Small intestine (tissue), 7 donors: ENCODE data around the gene OPHN1. TPM values are rescaled to one million over a fixed set of nuclear protein-coding genes. Genes with fewer than 3 reads are reported as not detected.

ENCODE experiments used
- DNase-seq, 2 donors: peaks; one replicate each; pipeline versions ENCODE4 v3.0.0 to v3.0.0-alpha.2; 2013
- FAIRE-seq: peaks from 2 replicates; lab custom pipeline; 2012; peaks lifted over from hg19 to GRCh38; lab: Jason Lieb, UNC
- H3K27ac ChIP-seq, 3 donors: one replicate each; pipeline ENCODE4 v1.5.1; 2013; ENCODE audit warnings: low read length in 2 of 3, mild to moderate bottlenecking in 2 of 3, control low read depth in 1 of 3, inconsistent platforms in 1 of 3, low read depth in 1 of 3, moderate library complexity in 1 of 3
- H3K27me3 ChIP-seq, 3 donors: one replicate each; pipeline ENCODE4 v1.6.1; 2013; ENCODE audit warnings: low read length in 3 of 3, inconsistent platforms in 1 of 3; ENCODE audit not compliant: control insufficient read depth in 3 of 3, insufficient read depth in 3 of 3
- H3K36me3 ChIP-seq, 3 donors: one replicate each; pipeline ENCODE4 v1.6.1; 2013; ENCODE audit warnings: low read length in 3 of 3, inconsistent platforms in 1 of 3, low read depth in 1 of 3, mild to moderate bottlenecking in 1 of 3, moderate library complexity in 1 of 3; ENCODE audit not compliant: control insufficient read depth in 3 of 3, insufficient read depth in 2 of 3
- H3K4me1 ChIP-seq, 3 donors: one replicate each; pipeline ENCODE4 v1.6.1; 2013; ENCODE audit warnings: low read length in 2 of 3, inconsistent platforms in 1 of 3, low read depth in 1 of 3, mild to moderate bottlenecking in 1 of 3, moderate library complexity in 1 of 3; ENCODE audit not compliant: control insufficient read depth in 3 of 3, insufficient read depth in 2 of 3
- H3K4me3 ChIP-seq, 3 donors: one replicate each; pipeline ENCODE4 v1.5.1; 2013; ENCODE audit warnings: low read length in 3 of 3, control low read depth in 1 of 3, inconsistent platforms in 1 of 3, low read depth in 1 of 3, mild to moderate bottlenecking in 1 of 3, moderate library complexity in 1 of 3
- H3K9me3 ChIP-seq, 2 donors: one replicate each; pipeline ENCODE4 v1.6.1; 2013; ENCODE audit warnings: low read depth in 1 of 2, low read length in 1 of 2; ENCODE audit not compliant: control insufficient read depth in 2 of 2, insufficient read depth in 1 of 2
- WGBS, 3 donors: extraction: QIAGEN DNeasy Blood & Tissue Kit; methylation state at CpG; one replicate each; pipeline ENCODE4 v1.1.7; 2013; 5-methylcytosine and 5-hydroxymethylcytosine counted together
- polyA plus RNA-seq, 4 donors: library from polyadenylated mRNA; stranded (reverse) in 3 of 4; unstranded in 1 of 4; fragments of 200-250 nt in 3 of 4; fragments of 120-200 nt in 1 of 4; gene quantifications; one replicate each; pipeline versions ENCODE4 v1.2.1 to v1.2.3, GENCODE V29; 2013
- donor health status: healthy with polysubstance abuse.
- donor health status: control.
- donor health status: control.
- donor health status: Bipolar disorder and iron deficiency.
- donor health status: healthy.

The OPHN1 gene
- polyA plus RNA-seq, 4 donors, result 0.89 to 6.3 (median 3.0) TPM

DNA sequence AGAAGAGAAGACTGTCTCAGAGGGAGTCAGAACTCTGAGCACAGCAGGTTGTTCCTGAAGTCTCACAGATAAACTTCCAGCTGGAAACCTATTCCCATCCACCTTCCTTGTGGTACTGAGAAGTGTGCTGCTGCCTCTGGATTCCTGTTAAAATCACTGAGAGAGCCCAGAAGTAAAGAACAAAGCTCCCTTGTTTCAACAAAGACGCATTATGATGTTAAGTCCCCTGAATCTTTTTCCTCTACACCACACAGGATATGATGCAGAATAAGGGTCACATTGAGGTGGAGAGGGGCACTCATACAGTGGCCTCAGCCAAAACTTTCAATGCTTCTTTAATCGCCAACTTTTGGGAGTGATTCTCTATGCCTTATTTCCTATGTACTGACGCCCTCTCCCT is 321.0 kb downstream of the OPHN1 start:
- no peak overlapping the region for H3K4me3 ChIP-seq
- no peaks in the 10 kb centered on the region for H3K4me1 ChIP-seq
- DNase-seq (no peak), FAIRE-seq (no peak)
- no peaks in the 10 kb centered on the region for H3K9me3 ChIP-seq
- peaks cover 0 to 4% (median 0%) of the 10 kb centered on the region in 3 donors for H3K36me3 ChIP-seq
- no peaks in the 10 kb centered on the region for H3K27me3 ChIP-seq
- 53 to 81% (median 73%) methylated on average over 3 of the region's 3 CpGs for WGBS, 3 donors
- H3K27ac ChIP-seq, result no peak overlapping the region

DNA sequence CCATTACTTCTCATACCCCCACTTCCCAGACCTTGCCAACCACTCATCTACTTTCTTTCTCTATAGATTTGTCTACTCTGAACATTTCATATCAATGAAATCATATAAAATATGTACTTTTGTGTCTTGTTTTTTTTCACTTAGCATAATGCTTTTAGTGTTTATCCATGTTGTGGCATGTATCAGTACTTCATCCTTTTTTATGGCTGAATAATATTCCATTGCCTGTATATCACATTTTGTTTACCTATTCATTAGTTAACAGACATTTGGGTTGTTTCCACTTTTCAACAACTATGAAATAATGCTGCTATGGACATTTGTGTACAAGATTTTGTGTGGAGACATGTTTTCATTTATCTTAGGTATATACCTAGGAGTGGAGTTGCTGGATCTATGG is 324.1 kb downstream of the OPHN1 start:
- DNase-seq (no peak), FAIRE-seq (no peak)
- peaks cover 0 to 4% (median 0%) of the 10 kb centered on the region in 3 donors for H3K36me3 ChIP-seq
- H3K27ac ChIP-seq, result no peak overlapping the region
- H3K9me3 ChIP-seq, result no peaks in the 10 kb centered on the region
- no peak overlapping the region for H3K4me3 ChIP-seq
- no peaks in the 10 kb centered on the region for H3K27me3 ChIP-seq
- no peaks in the 10 kb centered on the region for H3K4me1 ChIP-seq

DNA sequence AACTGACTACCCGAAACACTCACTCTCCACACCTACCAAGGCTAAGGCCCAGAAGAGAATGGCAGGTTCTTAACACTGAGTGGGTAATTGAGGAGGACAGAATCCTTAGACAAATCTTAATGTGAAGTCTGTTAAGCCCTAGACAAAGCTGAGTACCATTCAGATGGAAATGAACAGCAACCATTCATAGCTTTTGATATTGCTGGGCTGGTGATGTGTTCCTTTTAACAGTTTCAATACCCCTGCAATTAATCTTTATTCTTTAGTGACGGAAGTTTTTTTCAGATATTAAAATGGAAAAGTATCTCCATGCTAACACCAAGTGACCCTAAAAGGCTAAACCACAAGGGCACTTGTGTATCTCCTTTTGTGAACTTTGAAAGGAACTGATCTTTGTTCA is 334.9 kb downstream of the OPHN1 start:
- no peak for FAIRE-seq
- H3K9me3 ChIP-seq, result no peaks in the 10 kb centered on the region
- H3K27me3 ChIP-seq, result no peaks in the 10 kb centered on the region
- 84 to 93% (median 92%) methylated on average over 2 of the region's 2 CpGs for WGBS, 3 donors
- no peaks in the 10 kb centered on the region for H3K4me1 ChIP-seq
- no peaks in the 10 kb centered on the region for H3K36me3 ChIP-seq
- H3K27ac ChIP-seq, result no peak overlapping the region
- DNase-seq, result no peak
- H3K4me3 ChIP-seq, result no peak overlapping the region

DNA sequence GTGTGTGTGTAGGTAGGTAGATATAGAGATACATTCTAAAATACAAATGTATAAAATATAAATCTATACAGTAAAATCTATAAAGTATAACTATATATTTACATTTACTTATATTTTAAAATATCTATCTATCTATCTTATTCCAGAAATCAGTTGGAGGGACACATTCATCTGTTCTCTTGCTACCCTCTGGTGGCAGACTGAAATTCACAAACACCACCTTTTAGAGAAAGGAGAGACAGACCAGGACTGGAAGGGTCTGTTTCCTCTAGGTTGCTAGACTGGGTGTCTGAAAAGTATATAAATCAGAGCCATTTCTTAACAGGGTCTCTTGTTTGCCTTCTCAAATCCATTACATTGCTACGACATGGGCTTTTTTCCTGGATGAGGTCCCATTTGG is 343.0 kb downstream of the OPHN1 start:
- Histone ChIP-seq H3K4me3 (no peak overlapping the region), H3K36me3 (no peaks in the 10 kb centered on the region), H3K27me3 (no peaks in the 10 kb centered on the region), H3K27ac (no peak overlapping the region), H3K4me1 (no peaks in the 10 kb centered on the region), H3K9me3 (no peaks in the 10 kb centered on the region)
- WGBS, 3 donors, result 67 to 87% (median 79%) methylated on average over 1 of the region's 1 CpG
- DNase-seq (no peak), FAIRE-seq (no peak)

DNA sequence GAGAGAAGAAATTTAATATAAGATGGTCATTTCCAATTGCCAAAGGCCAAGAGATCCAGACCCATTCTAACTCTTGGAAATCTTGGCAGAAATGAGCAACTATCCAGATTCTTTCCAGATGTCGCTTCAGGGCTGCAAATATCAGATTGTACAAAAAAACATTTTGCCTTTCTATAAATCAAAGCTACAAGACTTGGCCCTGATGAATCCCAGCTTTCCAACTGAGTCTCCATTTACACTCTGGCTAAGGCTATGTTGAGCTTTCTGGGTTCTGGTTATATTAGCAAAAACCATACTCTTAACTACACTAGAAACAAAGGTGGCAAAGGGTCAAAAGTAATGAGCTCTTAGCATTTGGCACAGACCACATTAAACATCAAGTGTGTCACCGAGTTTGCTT is 345.8 kb downstream of the OPHN1 start:
- Histone ChIP-seq H3K4me3 (no peak overlapping the region), H3K4me1 (no peaks in the 10 kb centered on the region), H3K9me3 (no peaks in the 10 kb centered on the region), H3K36me3 (no peaks in the 10 kb centered on the region), H3K27ac (no peak overlapping the region), H3K27me3 (no peaks in the 10 kb centered on the region)
- DNase-seq, result no peak
- whole genome bisulfite sequencing, 3 donors, result 63 to 85% (median 67%) methylated on average over 2 of the region's 2 CpGs
- FAIRE-seq, result no peak

DNA sequence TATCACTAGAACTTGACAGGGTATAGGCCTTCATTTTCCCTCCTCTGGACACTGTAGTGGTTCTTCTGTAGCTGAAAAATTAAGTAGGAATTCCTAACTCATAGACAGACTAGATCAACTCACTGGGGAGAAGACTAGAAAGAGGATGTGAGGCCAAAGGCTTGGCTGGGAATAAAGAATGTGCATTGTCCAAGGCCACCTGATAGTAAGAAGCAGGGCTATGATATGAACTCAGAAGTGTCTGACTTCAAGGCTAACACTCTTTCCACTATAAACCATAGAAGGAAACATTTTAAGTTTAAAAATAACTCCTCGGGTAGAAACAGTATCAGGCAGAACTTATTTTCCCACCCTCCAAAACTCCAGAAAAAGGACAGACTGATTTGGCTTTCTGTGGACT is 346.6 kb downstream of the OPHN1 start:
- no peak for DNase-seq
- H3K36me3 ChIP-seq, result no peaks in the 10 kb centered on the region
- no peak overlapping the region for H3K4me3 ChIP-seq
- no peaks in the 10 kb centered on the region for H3K4me1 ChIP-seq
- H3K27me3 ChIP-seq, result no peaks in the 10 kb centered on the region
- 56 to 67% (median 57%) methylated on average over 1 of the region's 1 CpG for WGBS, 3 donors
- no peaks in the 10 kb centered on the region for H3K9me3 ChIP-seq
- FAIRE-seq, result no peak
- H3K27ac ChIP-seq, result no peak overlapping the region

DNA sequence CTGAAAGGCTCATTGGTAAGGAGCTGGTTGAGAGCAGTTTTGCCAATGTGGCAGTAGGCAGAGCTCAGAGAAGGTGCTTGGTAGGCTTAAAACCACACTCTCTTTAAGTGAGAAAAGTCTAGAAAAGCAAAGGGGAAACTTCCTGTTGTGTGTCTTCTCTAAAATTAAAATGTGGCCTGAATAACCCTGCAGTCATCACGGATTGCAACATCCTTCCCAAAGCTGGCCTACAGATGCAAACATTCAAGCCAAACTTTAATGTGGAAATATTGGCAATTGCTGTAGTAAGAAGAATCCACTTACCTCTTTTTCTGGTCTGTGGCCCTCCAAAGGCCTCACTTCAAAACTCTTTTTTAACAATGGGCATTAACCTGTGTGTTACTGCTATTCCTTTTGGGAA is 348.5 kb downstream of the OPHN1 start:
- H3K27me3 ChIP-seq, result no peaks in the 10 kb centered on the region
- FAIRE-seq, result no peak

DNA sequence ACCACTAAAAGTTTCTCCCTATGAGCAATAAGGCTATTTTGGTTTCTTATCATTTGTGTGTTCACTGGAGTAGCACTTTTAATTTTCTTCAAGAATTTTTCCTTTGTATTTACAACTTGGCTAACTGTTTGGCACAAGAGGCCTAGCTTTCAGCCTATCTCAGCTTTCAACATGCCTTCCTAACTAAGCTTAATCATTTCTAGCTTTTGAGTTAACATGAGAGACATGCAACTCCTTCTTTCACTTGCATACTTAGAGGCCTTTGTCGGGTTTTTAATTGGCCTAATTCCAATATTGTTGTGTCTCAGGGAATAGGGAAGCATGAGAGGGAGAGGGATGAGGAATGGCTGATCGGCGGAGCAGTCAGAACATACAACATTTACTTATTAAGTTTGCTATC is 349.8 kb downstream of the OPHN1 start:
- H3K4me3 ChIP-seq, result no peak overlapping the region
- H3K4me1 ChIP-seq, result no peaks in the 10 kb centered on the region
- DNase-seq (no peak), FAIRE-seq (no peak)
- H3K27me3 ChIP-seq, result no peaks in the 10 kb centered on the region
- H3K27ac ChIP-seq, result no peak overlapping the region
- H3K36me3 ChIP-seq, result no peaks in the 10 kb centered on the region
- H3K9me3 ChIP-seq, result no peaks in the 10 kb centered on the region
- 75 to 82% (median 79%) methylated on average over 3 of the region's 3 CpGs for WGBS, 3 donors

More for the DNA sequence above, 348.5 kb downstream of the OPHN1 start:
- H3K27ac ChIP-seq, result no peak overlapping the region
- no peaks in the 10 kb centered on the region for H3K36me3 ChIP-seq
- no peak for DNase-seq
- no peaks in the 10 kb centered on the region for H3K4me1 ChIP-seq
- 31 to 64% (median 50%) methylated on average over 1 of the region's 1 CpG for WGBS, 3 donors
- H3K9me3 ChIP-seq, result no peaks in the 10 kb centered on the region
- no peak overlapping the region for H3K4me3 ChIP-seq

DNA sequence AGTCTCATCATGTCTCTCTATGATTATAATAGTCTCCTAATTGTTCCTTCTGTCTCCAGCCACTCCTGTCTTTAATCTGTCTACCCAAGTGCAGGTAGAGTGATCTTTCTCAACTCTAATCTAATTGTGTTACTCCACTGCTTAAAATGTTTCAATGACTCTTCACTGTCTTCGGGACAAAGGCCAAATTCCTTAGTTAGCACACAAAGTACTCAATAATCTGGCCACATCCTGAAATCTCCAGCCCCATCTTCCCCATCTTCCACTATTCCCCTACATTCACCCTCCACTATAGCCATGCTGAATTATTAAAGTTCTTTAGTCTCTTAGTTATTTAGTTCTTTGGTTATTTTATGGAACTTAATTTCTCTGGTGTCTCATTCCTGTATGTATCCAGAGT is 353.3 kb downstream of the OPHN1 start:
- Histone ChIP-seq H3K4me3 (no peak overlapping the region), H3K27ac (no peak overlapping the region), H3K36me3 (no peaks in the 10 kb centered on the region), H3K4me1 (no peaks in the 10 kb centered on the region), H3K9me3 (no peaks in the 10 kb centered on the region), H3K27me3 (no peaks in the 10 kb centered on the region)
- DNase-seq (no peak), FAIRE-seq (no peak)
- 62 to 70% (median 69%) methylated on average over 1 of the region's 1 CpG for WGBS, 3 donors
